Measurements from ENCODE around the gene ICA1. TPM values are rescaled to one million over a fixed set of nuclear protein-coding genes. Genes with fewer than 3 reads are reported as not detected.

The ICA1 gene
- total and polyA plus RNA-seq, 2 donors (not counting 3 experiments of a cell fraction or from before 2014, with no cell fraction given), result 19.0 to 47.1 TPM

DNA sequence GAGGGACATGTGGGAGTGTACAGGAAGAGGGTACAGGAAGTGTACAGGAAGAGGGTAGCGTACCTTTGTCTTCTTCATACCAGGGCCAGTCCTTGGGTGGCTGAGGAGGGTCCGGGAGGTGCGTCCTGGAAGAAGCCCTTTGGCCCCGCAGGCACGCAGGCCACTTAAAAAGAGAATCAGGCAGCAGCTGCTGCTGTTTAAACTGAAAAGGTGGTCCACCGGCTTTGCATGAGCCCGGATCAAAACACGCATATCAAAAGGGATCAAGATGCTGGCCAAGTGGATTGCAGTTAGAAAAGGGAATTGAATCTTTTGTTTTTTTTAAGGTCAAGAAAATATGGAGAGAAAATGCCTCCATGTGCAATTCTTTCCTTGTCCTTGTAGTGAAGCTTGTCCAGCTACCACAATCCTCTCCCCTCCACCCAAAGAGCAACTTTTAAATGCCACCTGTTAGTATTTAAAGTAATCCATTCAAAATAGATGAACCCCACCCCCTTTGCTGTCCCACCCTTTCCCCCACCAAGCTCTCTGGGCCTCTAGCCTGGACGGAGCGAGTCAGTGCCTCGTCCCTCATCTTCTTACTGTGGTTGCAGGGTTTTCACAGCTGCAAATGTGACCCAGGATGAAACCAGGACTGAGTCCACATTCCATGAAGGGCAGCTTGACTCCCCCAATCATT is 150.5 kb downstream of the ICA1 start:
- Histone ChIP-seq H3K9me3 (replicated peaks; ENCODE audit: control insufficient read depth, insufficient read depth, low read length) (no peaks in the 10 kb centered on the region), H2AFZ (ENCODE audit: low read depth, low read length) (no peak overlapping the region), H3K27me3 (ENCODE audit: control insufficient read depth in 2 of 2, insufficient read depth in 2 of 2, low read length in 2 of 2) (no peaks in the 10 kb centered on the region), H3K9ac (replicated peaks; ENCODE audit: extremely low read depth, insufficient read depth, low read length) (no peak overlapping the region), H3K4me1 (ENCODE audit: control insufficient read depth, extremely low read depth, insufficient read depth, low read length) (no peaks in the 10 kb centered on the region), H3K4me2 (ENCODE audit: insufficient read depth, low read length) (no peak overlapping the region), H3K79me2 (ENCODE audit: control insufficient read depth, insufficient read depth, low read length) (no peaks in the 10 kb centered on the region), H3K9me1 (replicated peaks; ENCODE audit: control insufficient read depth, extremely low read depth, insufficient read depth, low read length) (no peaks in the 10 kb centered on the region), H3K4me3 (replicated peaks in 1 of 3; ENCODE audit: insufficient read depth in 1 of 3, low read depth in 1 of 3, low read length in 3 of 3) (no peak overlapping the region), H3K27ac (ENCODE audit: insufficient read depth, low read depth, low read length) (no peak overlapping the region), H4K20me1 (replicated peaks; ENCODE audit: control insufficient read depth, extremely low read depth, insufficient read depth, low read length) (no peaks in the 10 kb centered on the region), H3K36me3 (ENCODE audit: control insufficient read depth in 2 of 2, extremely low read depth in 1 of 2, insufficient read depth in 2 of 2, low read length in 2 of 2) (no peaks in the 10 kb centered on the region)
- ChIA-PET CTCF (no interaction called here), POLR2A (no interaction called here)
- no peak for DNase-seq (ENCODE audit: low read depth, low spot score)
- FAIRE-seq, result no peak
- intact Hi-C loops (cut with micrococcal nuclease), result no loop called here
- TF ChIP-seq POLR2A (IDR thresholded peaks at IDR 0.05; ENCODE audit: low read depth, low read length), result no peak
- TF ChIP-seq POLR2AphosphoS5 (IDR thresholded peaks at IDR 0.05; ENCODE audit: insufficient read depth, low read depth, low read length), result no peak
- no peak for TF ChIP-seq JUN (IDR thresholded peaks at IDR 0.05; ENCODE audit: borderline replicate concordance, insufficient read depth, insufficient read length, low read depth)
- TF ChIP-seq GATA2 (IDR thresholded peaks at IDR 0.05; ENCODE audit: insufficient read depth, insufficient read length, low read depth, low read length), result no peak
- TF ChIP-seq, protein P1, sequence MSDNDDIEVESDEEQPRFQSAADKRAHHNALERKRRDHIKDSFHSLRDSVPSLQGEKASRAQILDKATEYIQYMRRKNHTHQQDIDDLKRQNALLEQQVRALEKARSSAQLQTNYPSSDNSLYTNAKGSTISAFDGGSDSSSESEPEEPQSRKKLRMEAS (IDR thresholded peaks at IDR 0.05; ENCODE audit: insufficient read depth, insufficient read length), result no peak
- TF ChIP-seq FOS (IDR thresholded peaks at IDR 0.05; ENCODE audit: borderline replicate concordance, insufficient read depth, low read length), result no peak
- no peak for TF ChIP-seq MYC (IDR thresholded peaks at IDR 0.05; ENCODE audit: low read depth, low read length)
- TF ChIP-seq EZH2 (IDR thresholded peaks at IDR 0.05; ENCODE audit: borderline replicate concordance, low read depth, low read length, severe bottlenecking), result no peak
- TF ChIP-seq, protein P2, sequence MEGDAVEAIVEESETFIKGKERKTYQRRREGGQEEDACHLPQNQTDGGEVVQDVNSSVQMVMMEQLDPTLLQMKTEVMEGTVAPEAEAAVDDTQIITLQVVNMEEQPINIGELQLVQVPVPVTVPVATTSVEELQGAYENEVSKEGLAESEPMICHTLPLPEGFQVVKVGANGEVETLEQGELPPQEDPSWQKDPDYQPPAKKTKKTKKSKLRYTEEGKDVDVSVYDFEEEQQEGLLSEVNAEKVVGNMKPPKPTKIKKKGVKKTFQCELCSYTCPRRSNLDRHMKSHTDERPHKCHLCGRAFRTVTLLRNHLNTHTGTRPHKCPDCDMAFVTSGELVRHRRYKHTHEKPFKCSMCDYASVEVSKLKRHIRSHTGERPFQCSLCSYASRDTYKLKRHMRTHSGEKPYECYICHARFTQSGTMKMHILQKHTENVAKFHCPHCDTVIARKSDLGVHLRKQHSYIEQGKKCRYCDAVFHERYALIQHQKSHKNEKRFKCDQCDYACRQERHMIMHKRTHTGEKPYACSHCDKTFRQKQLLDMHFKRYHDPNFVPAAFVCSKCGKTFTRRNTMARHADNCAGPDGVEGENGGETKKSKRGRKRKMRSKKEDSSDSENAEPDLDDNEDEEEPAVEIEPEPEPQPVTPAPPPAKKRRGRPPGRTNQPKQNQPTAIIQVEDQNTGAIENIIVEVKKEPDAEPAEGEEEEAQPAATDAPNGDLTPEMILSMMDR (IDR thresholded peaks at IDR 0.05; ENCODE audit: extremely low read depth in 1 of 2, insufficient read depth in 1 of 2, low read depth in 1 of 2, low read length in 2 of 2), result no peak
- BruUV-seq (replicated peaks), result no TSS peak
- dilution Hi-C loops (cut with MboI; ENCODE audit: extremely low pct_ligation_motif_present, low sequenced_read_pairs), result no loop called here

Data from endothelial cell of umbilical vein (primary cell).